ENCODE results near the gene SHC3.

The SHC3 gene

GRCh38 chr9:88996921-88997235 lies 181.7 kb downstream of the SHC3 start:
- H3K27ac ChIP-seq = no peak overlapping the region
- peaks cover 0 to 22% (median 0%) of the 10 kb centered on the region in 11 experiments; a peak in 4 of 22 replicates for H4K20me1 ChIP-seq
- H3K9me3 ChIP-seq (replicated peaks in 1 of 11) = no peaks in the 10 kb centered on the region
- peaks cover 4 to 23% (median 10%) of the 10 kb centered on the region in 10 experiments for H3K4me1 ChIP-seq
- no peak overlapping the region for H3K4me2 ChIP-seq
- no peak overlapping the region for H3K9ac ChIP-seq
- H3K4me3 ChIP-seq = no peak overlapping the region
- TF ChIP-seq Cebpa-rat (IDR thresholded peaks at IDR 0.05) = no peak
- H3K36me3 ChIP-seq = 0 out of 22 replicates have a peak, but pooled peaks cover 0 to 5% (median 0%) of the 10 kb centered on the region in 11 experiments
- H3K27me3 ChIP-seq = peaks cover 11 to 28% (median 13%) of the 10 kb centered on the region in 11 experiments

- Histone ChIP-seq H3K27ac (no peak overlapping the region), H3K4me1 (peaks cover 7 to 26% (median 13%) of the 10 kb centered on the region in 10 experiments), H3K9ac (no peak overlapping the region)
These were observed 182.3 kb downstream of the SHC3 start for GRCh38 chr9:88996046-88996920.

GRCh38 chr9:88995627-88996026 lies 183.0 kb downstream of the SHC3 start:
- Histone ChIP-seq H3K27ac (no peak overlapping the region), H3K36me3 (0 out of 22 replicates have a peak, but pooled peaks cover 0 to 5% (median 0%) of the 10 kb centered on the region in 11 experiments), H3K4me1 (peaks cover 9 to 27% (median 13%) of the 10 kb centered on the region in 10 experiments), H3K4me3 (no peak overlapping the region), H3K4me2 (no peak overlapping the region), H3K9ac (no peak overlapping the region), H4K20me1 (peaks cover 0 to 20% (median 0%) of the 10 kb centered on the region in 11 experiments; a peak in 4 of 22 replicates), H3K9me3 (replicated peaks in 1 of 11) (no peaks in the 10 kb centered on the region), H3K27me3 (peaks cover 22 to 39% (median 25%) of the 10 kb centered on the region in 11 experiments)
- TF ChIP-seq Cebpa-rat (IDR thresholded peaks at IDR 0.05) = no peak

More at GRCh38 chr9:88996046-88996920, 182.3 kb downstream of the SHC3 start:
- H3K4me3 ChIP-seq = no peak overlapping the region
- H3K4me2 ChIP-seq = no peak overlapping the region
- H3K27me3 ChIP-seq = peaks cover 17 to 34% (median 19%) of the 10 kb centered on the region in 11 experiments
- 0 out of 22 replicates have a peak, but pooled peaks cover 0 to 5% (median 0%) of the 10 kb centered on the region in 11 experiments for H3K36me3 ChIP-seq
- TF ChIP-seq Cebpa-rat (IDR thresholded peaks at IDR 0.05) = no peak
- no peaks in the 10 kb centered on the region for H3K9me3 ChIP-seq (replicated peaks in 1 of 11)
- peaks cover 0 to 20% (median 0%) of the 10 kb centered on the region in 11 experiments; a peak in 4 of 22 replicates for H4K20me1 ChIP-seq

GRCh38 chr9:88995200-88995577 lies 183.4 kb downstream of the SHC3 start:
- Histone ChIP-seq H3K27ac (no peak overlapping the region), H3K4me3 (no peak overlapping the region), H4K20me1 (peaks cover 0 to 20% (median 0%) of the 10 kb centered on the region in 11 experiments; a peak in 4 of 22 replicates), H3K27me3 (peaks cover 26 to 44% (median 28%) of the 10 kb centered on the region in 11 experiments), H3K9me3 (replicated peaks in 1 of 11) (no peaks in the 10 kb centered on the region), H3K4me2 (no peak overlapping the region), H3K9ac (no peak overlapping the region), H3K4me1 (peaks cover 8 to 30% (median 15%) of the 10 kb centered on the region in 10 experiments), H3K36me3 (0 out of 22 replicates have a peak, but pooled peaks cover 0 to 5% (median 0%) of the 10 kb centered on the region in 11 experiments)
- TF ChIP-seq Cebpa-rat (IDR thresholded peaks at IDR 0.05) = no peak

GRCh38 chr9:88994469-88995199 lies 184.0 kb downstream of the SHC3 start:
- Histone ChIP-seq H3K27me3 (peaks cover 28 to 48% (median 34%) of the 10 kb centered on the region in 11 experiments), H3K4me1 (peaks cover 14 to 35% (median 21%) of the 10 kb centered on the region in 10 experiments), H3K27ac (no peak overlapping the region), H3K36me3 (0 out of 22 replicates have a peak, but pooled peaks cover 0 to 5% (median 0%) of the 10 kb centered on the region in 11 experiments), H4K20me1 (peaks cover 0 to 20% (median 0%) of the 10 kb centered on the region in 11 experiments; a peak in 4 of 22 replicates), H3K9ac (no peak overlapping the region), H3K4me2 (no peak overlapping the region), H3K9me3 (replicated peaks in 1 of 11) (no peaks in the 10 kb centered on the region), H3K4me3 (no peak overlapping the region)
- TF ChIP-seq Cebpa-rat (IDR thresholded peaks at IDR 0.05) = no peak

- H3K4me1 ChIP-seq = peaks cover 21 to 42% (median 26%) of the 10 kb centered on the region in 10 experiments
- H3K36me3 ChIP-seq = 0 out of 22 replicates have a peak, but pooled peaks cover 0 to 5% (median 0%) of the 10 kb centered on the region in 11 experiments
- no peak for TF ChIP-seq Cebpa-rat (IDR thresholded peaks at IDR 0.05)
- H3K9me3 ChIP-seq (replicated peaks in 1 of 11) = no peaks in the 10 kb centered on the region
- no peak overlapping the region for H3K4me3 ChIP-seq
- H4K20me1 ChIP-seq = peaks cover 0 to 20% (median 0%) of the 10 kb centered on the region in 11 experiments; a peak in 4 of 22 replicates
- H3K27ac ChIP-seq = no peak overlapping the region
- no peak overlapping the region for H3K9ac ChIP-seq
- no peak overlapping the region for H3K4me2 ChIP-seq
- peaks cover 28 to 48% (median 35%) of the 10 kb centered on the region in 11 experiments for H3K27me3 ChIP-seq
These were observed 184.7 kb downstream of the SHC3 start for GRCh38 chr9:88993871-88994460.

- no peak for TF ChIP-seq Cebpa-rat (IDR thresholded peaks at IDR 0.05)
- H3K4me2 ChIP-seq = peak overlapping the region in 1 of 11 experiments; percentile 96; a peak in 1 of 22 replicates
These were observed 185.3 kb downstream of the SHC3 start for GRCh38 chr9:88993327-88993726.

GRCh38 chr9:88992556-88992955 lies 186.1 kb downstream of the SHC3 start:
- Histone ChIP-seq H3K27ac (no peak overlapping the region), H3K4me3 (peak overlapping the region in 2 of 10 experiments; percentile 75 to 82; a peak in 4 of 20 replicates), H3K9ac (no peak overlapping the region), H3K36me3 (0 out of 22 replicates have a peak, but pooled peaks cover 0 to 2% (median 0%) of the 10 kb centered on the region in 11 experiments), H3K4me1 (peaks cover 23 to 49% (median 31%) of the 10 kb centered on the region in 10 experiments), H3K9me3 (replicated peaks in 1 of 11) (0 out of 22 replicates have a peak, but pooled peaks cover 0 to 2% (median 0%) of the 10 kb centered on the region in 11 experiments), H4K20me1 (peaks cover 0 to 20% (median 0%) of the 10 kb centered on the region in 11 experiments; a peak in 4 of 22 replicates), H3K4me2 (peak overlapping the region; percentile 90 to 99 (median 95); a peak in 15 of 22 replicates), H3K27me3 (peaks cover 28 to 51% (median 35%) of the 10 kb centered on the region in 11 experiments)
- no peak for TF ChIP-seq Cebpa-rat (IDR thresholded peaks at IDR 0.05)

More at GRCh38 chr9:88993327-88993726, 185.3 kb downstream of the SHC3 start:
- no peaks in the 10 kb centered on the region for H3K9me3 ChIP-seq (replicated peaks in 1 of 11)
- no peak overlapping the region for H3K27ac ChIP-seq
- H3K4me3 ChIP-seq = no peak overlapping the region
- peaks cover 23 to 48% (median 31%) of the 10 kb centered on the region in 10 experiments for H3K4me1 ChIP-seq
- H3K9ac ChIP-seq = no peak overlapping the region
- H3K27me3 ChIP-seq = peaks cover 28 to 48% (median 35%) of the 10 kb centered on the region in 11 experiments
- H3K36me3 ChIP-seq = 0 out of 22 replicates have a peak, but pooled peaks cover 0 to 5% (median 0%) of the 10 kb centered on the region in 11 experiments
- peaks cover 0 to 20% (median 0%) of the 10 kb centered on the region in 11 experiments; a peak in 4 of 22 replicates for H4K20me1 ChIP-seq
